GM19395 (cell line): ENCODE measurements around the gene MED13L.
"Not testable (repeated sequence)": the region's sequence is repeated elsewhere in the genome, so short reads cannot be mapped to it uniquely, and the experiment has no call there.

Experiments
- ATAC-seq: cut with Tn5 transposase; IDR thresholded peaks from one replicate; pipeline ENCODE4 v1.9.1; 2021; ENCODE audit warnings: mild to moderate bottlenecking, moderate library complexity; ENCODE audit not compliant: unreplicated experiment

MED13L gene

DNA sequence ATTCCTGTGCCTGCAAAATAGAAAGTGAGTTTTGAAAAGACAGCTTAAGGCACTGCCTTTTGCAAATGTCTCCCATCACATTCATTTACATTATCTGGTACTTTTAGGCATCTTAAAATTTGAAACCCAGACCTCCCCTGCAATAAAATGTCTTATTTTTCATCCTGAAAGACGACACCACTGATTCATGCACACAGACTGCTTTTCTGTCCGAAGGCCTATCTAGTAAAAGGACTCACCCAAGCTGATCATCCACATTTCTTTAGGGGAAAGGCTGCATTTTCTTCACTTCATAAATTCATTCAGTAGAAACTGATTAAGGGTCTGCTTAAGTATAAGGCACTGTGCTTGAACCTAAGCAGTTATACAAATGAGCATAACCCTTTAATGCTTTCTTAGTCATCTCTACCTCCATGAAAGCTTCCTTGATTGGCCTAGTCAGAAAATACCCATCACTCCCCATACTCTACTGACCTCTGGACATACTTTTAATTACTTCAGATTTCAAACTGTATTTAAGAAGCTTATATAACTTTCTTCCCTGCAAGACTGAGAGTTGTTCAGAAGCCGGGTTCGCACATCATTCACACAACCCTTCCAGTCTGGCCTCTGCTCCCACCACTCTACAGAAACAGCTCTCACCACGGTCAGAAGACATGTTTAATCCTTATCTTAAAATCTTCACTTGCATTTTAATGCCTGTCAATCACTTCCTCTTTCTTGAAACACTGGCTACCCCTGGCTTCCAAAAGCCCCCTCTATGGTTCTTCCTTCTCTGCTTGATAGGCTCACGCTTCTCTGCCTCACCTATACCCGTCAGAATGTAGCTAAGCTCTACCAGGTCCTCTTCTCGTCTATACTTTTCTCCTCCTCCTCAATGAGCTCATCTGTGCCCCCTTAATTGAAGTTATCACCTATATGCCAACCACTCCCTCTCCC is 288.6 kb downstream of the MED13L start:
- no peak for ATAC-seq

DNA sequence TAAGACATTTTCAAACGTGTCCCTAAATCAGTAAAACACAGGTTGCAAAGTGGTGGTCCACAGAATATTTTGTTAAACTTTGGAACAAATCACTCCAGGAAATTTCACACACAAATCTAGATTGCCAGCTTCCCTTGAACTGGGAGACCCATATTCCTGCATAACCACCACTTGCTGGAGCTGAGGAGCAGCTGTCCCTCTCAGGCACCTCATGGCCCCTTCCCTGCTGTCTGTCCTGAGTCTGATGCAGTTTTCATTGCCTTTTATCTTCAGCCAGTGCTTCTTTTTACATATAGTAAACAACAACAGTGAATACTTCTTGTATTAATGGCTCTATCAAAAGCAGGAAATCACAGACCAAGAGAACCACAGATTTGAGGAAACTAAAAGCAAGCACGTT is 289.3 kb downstream of the MED13L start:
- ATAC-seq: no peak

DNA sequence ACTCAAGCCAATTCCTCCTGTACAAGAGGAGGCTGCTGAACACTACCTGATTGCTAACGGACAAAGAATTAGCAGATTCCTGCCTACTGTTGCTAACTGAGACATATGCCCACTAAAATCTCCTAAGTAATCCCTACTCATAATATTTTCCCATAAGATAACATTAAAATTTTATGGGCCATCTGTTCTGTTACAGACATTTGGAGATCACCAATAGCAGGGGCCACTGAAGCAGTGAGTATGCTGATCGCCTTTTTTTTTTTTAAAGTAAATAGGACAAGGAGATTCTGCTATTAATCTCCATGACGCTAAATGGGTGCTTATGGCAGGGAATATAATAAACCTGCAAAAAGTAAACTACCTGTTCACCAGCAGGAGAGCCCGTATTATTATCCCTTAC is 292.9 kb downstream of the MED13L start:
- no peak for ATAC-seq

DNA sequence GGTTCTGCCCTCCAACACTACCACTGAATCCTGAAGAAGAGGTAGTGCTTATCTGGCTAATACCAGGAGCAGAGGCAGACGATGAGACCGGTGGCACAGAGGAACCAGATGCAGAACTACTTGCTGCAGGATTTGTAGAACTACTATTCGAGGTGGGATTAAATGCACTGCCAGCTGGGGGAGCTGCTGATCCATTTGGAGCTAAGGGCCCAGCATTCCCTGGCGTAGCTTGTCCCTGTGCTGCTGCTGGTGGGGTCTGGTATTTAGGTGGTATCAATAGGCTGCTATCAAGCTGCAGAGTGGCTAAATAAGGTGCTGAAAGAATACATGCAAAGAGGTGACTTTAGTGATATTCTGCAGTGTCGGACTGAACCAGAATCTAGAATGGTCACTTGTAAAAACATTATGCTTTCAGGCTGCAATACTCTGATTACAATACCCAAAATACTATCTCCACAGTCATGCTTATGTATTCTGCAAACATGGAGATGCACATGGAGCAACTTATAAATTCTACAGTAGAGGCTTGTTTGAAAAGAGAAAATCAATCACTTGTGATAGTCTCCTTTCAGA is 294.2 kb downstream of the MED13L start:
- no peak for ATAC-seq

DNA sequence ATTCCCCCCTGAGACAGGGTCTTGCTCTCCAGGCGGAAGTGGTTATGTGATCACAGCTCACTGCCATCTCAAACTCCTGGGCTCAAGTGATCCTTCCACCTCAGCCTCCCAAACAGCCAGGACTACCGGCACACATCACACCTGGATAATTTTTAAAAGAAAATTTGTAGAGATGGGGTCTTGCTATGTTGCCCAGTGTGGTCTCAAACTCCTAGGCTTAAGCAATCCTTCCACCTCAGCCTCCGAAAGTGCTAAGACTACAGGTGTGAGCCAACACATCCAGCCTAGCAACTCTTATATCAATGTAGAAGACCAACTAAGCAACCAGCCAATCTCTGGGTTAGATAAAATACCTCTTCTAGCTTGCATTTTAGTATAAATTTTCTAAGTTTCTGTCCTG is 297.2 kb downstream of the MED13L start:
- ATAC-seq: no peak

DNA sequence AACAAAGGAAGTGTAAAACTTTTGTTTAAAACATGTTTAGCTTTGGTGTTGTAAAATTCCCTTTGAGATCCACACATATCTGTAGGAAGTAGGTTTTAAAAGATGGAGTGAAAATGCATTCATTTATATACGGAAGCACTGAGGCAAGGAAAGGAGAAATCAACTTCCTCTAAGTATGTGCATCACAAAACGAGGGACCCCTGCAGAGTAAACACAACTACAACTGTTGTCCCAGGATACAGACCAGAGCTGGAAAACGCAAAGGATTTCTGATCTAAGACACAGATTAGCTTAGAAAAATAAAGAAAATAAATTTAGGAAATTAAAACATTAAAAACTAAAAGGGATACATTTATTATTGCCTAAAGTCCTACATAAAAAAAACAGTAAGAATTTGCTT is 297.6 kb downstream of the MED13L start:
- ATAC-seq: no peak

DNA sequence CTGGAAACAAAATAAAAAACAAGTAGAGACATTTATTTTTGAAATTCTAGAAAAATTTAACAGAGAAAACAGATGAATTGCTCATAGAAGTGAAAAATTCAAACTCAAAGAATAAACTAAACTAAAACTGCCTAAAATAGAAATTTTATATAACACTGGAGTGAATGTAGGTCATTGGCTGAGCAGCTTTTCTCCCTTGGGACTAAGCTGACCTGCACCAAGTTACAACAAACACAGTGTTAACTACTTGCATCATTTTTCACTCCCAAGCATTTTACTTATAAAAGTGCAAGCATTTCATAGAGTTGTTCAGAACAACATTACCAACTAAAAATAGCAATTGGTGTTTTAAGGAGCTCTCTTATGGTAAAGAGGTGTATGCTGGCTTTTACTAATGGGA is 298.1 kb downstream of the MED13L start:
- no peak for ATAC-seq

DNA sequence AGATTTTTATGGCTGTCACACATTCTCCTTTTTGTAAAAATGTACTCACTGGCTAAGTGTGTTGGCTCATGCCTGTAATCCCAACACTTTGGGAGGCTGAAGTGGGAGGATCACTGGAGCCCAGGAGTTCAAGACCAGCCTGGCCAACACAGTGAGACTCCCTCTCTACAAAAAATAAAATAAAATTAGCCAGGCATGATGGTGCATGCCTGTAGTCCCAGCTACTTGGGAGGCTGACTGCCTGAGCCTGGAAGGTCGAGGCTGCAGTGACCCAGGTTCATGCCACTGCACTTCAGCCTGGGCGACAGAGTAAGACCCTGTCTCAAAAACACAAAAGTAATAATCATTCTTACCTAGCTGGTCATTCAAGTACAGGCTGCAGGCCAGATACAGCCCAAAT is 300.7 kb downstream of the MED13L start:
- ATAC-seq: not testable (repeated sequence)

DNA sequence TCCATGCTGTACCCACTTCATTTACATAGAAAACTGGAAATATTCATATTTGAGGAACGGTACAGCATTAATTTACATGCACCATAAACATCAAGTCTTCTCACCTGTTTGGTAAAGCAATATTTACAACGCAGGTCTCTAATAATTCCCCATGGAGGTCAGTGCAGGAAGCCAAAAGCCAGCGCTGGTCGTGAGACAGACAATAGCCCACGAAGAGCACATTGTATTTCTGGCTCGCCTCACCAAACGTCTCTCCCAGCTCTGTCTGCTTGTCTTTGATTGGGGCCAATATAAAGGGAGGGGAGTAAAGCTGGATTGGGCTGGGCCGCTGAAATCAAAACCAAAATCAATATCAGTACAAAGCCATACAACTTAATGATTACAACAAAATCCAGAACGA is 302.1 kb downstream of the MED13L start:
- ATAC-seq: no peak

DNA sequence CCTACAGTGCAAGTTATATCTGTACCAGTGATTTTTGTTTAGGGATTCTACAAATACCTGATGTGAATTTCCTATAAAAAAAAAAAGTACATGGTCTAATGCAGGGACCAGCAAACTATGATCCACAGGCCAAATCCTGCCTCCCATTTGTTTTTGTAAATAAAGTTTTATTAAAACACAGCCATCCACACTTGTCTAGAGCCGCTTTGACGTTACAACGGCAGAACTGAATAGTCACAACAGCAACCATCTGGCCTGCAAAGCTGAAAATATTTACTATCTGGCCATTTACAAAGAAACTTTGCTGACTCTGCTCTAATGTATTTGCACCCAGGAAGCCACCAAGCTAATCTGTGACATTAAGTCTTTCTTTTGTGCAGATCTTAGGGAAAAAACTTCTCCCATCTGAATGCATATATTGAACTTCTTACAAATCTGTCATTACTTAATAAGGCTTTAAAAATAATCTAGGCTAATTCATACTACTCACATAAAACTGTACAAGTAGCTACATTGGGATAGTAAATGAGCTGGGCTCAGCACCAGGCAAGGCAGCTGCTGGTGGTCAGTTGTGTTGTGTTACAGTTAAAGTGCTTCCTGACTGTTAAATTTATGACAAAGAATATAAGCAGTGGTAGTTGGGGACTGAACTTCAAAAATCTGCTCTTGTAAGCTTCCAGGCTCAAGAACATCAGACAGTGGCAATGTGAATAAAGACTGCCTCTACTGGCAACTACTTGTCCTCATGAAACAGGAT is 303.3 kb downstream of the MED13L start:
- no peak for ATAC-seq

DNA sequence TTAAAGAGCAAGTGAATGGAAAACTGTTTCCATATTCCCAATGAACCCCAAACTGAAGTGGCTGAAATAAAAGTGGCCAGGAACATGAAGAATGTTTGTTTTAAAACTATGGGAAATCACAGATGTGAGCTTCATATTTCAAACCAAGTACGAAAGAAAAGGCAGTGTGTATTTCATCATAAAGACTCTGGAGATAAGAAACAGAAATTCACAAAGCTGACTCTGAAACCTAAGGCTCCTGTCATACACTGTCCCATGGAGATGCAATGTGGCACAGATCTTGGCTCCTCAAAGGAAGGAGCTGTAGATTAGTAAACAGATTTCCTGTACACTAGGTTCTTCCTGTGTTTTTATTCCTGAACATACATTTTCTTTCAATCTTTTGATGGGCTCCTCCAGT is 304.4 kb downstream of the MED13L start:
- ATAC-seq: no peak

DNA sequence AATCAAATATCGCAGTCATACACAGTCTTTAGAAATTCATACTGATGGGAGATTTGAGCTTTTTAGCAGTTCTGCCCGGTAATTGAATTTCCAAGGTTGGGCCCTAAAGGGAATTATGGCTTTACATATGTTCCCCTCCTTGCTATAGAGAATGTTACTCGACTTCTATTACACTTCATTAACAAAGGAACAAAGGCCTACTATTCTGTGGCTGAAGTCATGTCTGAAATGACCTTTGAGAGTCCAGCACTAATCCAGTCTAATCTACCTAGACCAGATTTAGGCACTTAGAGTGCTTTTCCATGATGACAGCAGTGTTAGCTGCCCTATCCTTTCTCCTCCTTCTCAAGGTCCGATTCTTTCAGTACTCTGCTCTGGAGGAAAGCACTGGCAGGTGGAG is 305.3 kb downstream of the MED13L start:
- no peak for ATAC-seq

DNA sequence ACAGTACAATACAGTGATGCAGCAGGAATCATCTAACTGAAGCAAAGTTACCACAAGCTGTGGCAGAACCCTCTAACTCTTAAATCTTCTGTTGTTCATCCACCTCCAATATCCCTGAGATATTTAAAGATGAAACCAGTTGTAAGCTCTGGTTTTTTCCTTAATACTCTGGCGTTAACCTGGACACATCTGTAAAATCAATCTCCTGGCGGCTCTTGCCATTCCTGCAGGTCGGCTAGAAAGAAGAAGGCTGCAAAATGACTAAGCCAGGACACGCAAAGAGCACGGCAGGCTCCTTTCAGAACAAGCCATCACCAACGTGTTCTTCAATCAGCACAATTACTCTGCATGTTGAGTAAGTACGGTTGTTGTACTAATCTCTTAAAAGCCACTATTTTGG is 309.3 kb downstream of the MED13L start:
- ATAC-seq: no peak

DNA sequence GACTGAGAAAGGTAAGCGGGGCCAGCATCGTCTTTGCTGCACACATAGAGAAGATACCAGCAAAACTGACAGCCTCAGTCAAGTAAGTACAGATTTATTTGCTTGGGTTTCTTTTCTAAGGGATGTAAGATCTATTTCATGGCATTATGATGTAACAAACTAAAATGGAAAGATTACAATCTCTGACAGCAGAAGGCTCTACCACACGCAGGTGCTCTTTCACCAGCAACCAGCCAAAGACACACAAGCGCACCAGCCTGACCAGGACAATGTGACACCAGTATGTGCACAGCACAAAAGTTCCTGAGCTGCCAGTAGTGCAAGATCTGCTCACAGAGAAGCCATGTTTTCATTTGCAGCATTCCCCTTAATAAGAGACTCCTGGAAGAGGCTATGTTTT is 311.1 kb downstream of the MED13L start:
- ATAC-seq: no peak

DNA sequence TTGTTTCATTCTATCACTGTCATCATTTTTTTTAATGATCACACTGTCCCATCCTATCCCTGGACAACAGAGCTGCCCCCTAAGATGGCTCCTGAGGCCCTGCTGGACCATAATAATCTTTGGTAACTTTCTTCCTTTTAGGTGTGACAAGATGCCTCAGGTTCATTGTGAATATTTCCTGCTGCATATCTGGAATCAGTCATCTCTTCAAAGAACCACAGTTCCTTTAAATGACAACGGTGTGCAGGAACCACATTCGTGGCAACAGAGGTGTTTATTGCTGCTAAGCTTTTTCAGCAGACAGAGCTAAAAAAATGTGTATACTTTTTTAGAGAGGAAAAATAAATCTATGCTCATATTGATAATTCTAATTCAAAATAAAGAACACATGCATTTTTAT is 312.9 kb downstream of the MED13L start:
- ATAC-seq: no peak

DNA sequence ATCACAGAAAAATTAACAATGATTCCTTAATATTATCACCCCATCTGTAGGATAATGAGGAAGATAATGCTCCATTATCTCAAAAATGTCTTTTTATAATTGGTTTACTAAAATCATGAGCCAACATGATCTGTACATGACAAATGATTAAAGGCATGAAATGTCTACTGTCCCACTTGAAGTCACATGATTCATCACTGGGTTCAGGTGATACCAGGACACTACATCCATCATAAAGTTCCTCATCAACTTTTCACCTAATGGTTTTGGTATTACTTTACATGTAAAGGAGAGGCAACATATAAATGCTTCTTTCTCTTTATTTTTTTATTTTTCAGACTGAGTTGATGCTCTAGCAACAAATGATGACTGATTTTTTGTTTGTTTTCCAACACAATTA is 313.3 kb downstream of the MED13L start:
- ATAC-seq: no peak

DNA sequence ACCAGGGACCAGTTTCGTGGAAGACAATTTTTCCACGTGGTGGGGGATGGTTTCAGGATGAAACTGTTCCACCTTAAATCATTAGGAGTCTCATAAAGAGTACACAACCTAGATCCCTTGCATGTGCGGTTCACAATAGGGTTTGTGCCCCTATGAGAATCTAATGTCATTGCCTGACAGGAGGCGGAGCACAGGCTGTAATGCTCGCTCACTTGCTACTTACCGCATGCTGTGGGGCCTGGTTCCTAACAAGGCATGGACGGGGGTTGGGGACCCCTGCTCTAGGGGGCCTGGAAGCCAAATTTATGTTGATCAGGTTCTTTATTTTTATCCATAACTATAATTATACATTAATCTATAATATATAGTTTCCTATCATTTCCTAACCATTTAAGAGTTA is 315.3 kb downstream of the MED13L start:
- no peak for ATAC-seq

DNA sequence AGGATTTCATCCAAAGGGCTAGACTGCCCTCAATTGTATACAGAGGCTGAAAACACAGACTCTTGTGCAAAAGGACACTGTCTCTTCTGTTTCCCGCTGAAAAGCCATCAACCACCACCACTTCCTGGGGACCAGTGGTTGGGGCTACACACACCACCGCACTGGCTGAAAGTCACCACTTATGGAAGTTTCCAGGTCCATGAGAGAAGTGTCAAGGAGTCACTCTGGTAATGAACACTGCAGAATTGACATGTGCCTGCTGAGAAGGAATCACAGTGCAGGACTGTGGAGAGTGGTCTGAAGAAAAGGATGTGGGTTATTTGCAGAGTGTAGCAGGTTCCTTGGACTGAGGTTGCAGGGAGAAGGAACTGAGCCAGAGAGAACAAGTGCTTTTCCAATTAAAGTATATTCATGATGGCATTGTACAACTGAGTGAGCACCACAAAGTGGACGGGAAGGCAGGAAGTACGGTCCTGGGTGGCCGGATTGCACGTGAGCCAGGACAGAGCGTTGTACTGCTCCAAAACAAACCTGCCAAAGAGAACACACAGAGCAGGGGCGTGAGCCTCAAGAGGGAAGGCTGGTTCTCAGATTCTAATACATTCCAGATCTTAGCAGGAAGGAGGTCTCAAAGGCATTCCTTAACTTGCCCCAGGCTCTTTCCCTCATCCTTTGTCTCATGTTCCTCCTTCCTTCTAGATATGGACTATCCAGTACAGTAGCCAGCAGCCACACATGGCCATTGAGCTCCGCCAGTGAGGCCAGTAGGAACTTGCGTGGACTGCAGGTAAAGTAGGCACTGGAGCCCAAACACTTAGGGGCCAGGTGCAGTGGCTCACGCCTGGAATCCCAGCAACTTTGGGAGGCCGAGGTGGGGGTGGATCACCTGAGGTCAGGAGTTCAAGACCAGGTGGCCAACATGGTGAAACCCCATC is 316.4 kb downstream of the MED13L start:
- ATAC-seq: no peak

DNA sequence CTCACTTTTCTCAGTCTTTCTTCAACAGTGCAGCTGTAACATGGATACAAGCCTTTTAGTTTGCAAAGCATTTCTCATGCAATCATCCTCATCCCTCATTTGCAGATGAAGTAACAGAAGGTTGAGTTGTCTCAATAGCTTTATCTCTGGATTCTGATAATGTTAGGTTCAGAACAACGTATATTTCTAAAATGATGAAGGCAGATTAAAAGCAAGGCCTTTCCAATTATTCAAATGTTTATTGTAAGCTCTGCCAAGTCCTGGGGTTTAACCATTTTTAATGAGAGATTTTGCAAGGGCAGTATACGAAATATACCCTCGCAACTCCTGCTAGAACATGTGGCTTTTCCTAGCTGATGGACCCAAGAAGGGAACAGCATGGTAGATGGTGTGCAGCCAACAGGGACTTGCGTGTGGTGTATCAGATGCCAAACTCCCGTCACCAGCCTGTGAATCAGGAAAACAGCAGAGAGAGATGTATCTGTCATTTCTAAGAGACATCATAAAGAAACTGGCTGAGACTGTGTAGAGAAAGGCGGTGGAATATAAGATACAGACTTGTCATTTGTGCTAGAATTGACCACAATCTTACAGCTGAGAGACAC is 319.7 kb downstream of the MED13L start:
- ATAC-seq: no peak

DNA sequence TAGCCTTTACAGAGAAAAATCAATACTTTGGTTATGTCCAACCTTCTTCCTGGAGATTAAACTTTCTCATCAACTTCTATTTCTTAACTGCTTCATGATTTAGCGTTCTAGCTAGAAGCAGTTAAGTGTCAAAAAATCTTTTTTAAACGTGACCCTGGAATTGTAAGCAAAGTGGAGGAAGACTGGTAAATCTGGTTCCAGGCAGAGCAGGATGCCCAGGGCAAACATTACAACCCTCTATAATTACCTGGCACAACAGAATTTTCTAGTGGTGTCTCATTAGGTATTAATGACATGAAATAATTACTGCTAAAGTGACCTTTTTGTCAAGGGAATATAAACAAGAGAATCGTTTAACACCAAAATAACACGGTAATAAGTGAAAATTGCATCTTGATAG is 320.8 kb downstream of the MED13L start:
- no peak for ATAC-seq
